ENCODE results near the gene SNX21. TPM values are rescaled to one million over a fixed set of nuclear protein-coding genes. Genes with fewer than 3 reads are reported as not detected.

SNX21 gene
- total and polyA plus RNA-seq, 9 of the 15 experiments (the other 6 are each of a cell fraction or from before 2014, with no cell fraction given), result 0.10 to 1.2 (median 0.42) TPM

DNA sequence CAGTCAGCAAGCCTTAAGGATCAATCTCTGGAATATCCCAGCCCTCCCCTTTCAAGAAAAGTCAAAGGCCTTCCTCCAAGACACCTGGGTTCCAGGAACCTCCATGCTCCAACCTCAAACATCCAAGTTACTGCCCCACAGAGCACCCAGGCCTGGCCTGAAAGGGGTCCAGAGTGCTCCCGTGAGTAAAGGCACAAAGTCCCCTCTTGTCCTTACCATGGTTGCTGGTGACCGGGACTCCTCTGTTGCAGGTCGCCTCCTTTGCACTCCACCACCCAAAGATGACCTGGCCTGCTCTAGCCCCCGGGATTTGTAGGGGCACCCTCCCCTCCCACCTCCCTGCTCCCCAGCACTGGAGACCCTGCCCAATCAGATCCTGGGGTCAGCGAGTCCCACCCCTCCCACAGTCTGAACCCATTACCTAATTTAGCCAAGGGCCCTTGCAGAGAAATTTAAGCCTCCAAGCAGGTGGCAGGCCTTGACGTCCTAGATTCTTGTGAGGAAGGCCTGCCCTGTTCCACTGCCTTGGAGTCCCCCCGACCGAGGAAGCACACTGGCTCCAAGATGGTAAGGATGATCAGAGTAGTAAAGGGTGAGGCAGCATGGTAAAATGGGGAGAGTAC is 6.5 kb upstream of the SNX21 start, which contains the start of gene TNNC2:
TNNC2 (minus strand) TSS at position 283 of the 623 bp plus-strand sequence; CDS start at position 219, 64 bp downstream.
- ATAC-seq (no peak), DNase-seq (ENCODE audit: extremely low read depth in 1 of 4, low spot score in 3 of 4) (no peak)
- in situ Hi-C loops (cut with MboI), result no loop called here
- TF ChIP-seq NELFE (IDR thresholded peaks at IDR 0.05; ENCODE audit: insufficient read depth, insufficient read length), result no peak
- TF ChIP-seq SMARCB1 (IDR thresholded peaks at IDR 0.05; ENCODE audit: insufficient read length, low read depth), result no peak
- TF ChIP-seq, protein P1, sequence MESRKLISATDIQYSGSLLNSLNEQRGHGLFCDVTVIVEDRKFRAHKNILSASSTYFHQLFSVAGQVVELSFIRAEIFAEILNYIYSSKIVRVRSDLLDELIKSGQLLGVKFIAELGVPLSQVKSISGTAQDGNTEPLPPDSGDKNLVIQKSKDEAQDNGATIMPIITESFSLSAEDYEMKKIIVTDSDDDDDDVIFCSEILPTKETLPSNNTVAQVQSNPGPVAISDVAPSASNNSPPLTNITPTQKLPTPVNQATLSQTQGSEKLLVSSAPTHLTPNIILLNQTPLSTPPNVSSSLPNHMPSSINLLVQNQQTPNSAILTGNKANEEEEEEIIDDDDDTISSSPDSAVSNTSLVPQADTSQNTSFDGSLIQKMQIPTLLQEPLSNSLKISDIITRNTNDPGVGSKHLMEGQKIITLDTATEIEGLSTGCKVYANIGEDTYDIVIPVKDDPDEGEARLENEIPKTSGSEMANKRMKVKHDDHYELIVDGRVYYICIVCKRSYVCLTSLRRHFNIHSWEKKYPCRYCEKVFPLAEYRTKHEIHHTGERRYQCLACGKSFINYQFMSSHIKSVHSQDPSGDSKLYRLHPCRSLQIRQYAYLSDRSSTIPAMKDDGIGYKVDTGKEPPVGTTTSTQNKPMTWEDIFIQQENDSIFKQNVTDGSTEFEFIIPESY (CRISPR knock-in tag; IDR thresholded peaks at IDR 0.05), result no peak
- TF ChIP-seq KAT8 (IDR thresholded peaks at IDR 0.05; ENCODE audit: low read depth), result no peak
- no peak for TF ChIP-seq ZNF696 (CRISPR knock-in tag; conservative IDR thresholded peaks at IDR 0.05)
- TF ChIP-seq, protein P2, sequence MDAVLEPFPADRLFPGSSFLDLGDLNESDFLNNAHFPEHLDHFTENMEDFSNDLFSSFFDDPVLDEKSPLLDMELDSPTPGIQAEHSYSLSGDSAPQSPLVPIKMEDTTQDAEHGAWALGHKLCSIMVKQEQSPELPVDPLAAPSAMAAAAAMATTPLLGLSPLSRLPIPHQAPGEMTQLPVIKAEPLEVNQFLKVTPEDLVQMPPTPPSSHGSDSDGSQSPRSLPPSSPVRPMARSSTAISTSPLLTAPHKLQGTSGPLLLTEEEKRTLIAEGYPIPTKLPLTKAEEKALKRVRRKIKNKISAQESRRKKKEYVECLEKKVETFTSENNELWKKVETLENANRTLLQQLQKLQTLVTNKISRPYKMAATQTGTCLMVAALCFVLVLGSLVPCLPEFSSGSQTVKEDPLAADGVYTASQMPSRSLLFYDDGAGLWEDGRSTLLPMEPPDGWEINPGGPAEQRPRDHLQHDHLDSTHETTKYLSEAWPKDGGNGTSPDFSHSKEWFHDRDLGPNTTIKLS (IDR thresholded peaks at IDR 0.05; ENCODE audit: borderline replicate concordance, low read depth), result no peak
- no peak for TF ChIP-seq XRCC3 (IDR thresholded peaks at IDR 0.05)
- no peak for TF ChIP-seq CHD2 (IDR thresholded peaks at IDR 0.05; ENCODE audit: low read depth, low read length)
- TF ChIP-seq, protein P3, sequence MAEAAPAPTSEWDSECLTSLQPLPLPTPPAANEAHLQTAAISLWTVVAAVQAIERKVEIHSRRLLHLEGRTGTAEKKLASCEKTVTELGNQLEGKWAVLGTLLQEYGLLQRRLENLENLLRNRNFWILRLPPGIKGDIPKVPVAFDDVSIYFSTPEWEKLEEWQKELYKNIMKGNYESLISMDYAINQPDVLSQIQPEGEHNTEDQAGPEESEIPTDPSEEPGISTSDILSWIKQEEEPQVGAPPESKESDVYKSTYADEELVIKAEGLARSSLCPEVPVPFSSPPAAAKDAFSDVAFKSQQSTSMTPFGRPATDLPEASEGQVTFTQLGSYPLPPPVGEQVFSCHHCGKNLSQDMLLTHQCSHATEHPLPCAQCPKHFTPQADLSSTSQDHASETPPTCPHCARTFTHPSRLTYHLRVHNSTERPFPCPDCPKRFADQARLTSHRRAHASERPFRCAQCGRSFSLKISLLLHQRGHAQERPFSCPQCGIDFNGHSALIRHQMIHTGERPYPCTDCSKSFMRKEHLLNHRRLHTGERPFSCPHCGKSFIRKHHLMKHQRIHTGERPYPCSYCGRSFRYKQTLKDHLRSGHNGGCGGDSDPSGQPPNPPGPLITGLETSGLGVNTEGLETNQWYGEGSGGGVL (CRISPR knock-in tag; IDR thresholded peaks at IDR 0.05), result no peak
- TF ChIP-seq, protein P4, sequence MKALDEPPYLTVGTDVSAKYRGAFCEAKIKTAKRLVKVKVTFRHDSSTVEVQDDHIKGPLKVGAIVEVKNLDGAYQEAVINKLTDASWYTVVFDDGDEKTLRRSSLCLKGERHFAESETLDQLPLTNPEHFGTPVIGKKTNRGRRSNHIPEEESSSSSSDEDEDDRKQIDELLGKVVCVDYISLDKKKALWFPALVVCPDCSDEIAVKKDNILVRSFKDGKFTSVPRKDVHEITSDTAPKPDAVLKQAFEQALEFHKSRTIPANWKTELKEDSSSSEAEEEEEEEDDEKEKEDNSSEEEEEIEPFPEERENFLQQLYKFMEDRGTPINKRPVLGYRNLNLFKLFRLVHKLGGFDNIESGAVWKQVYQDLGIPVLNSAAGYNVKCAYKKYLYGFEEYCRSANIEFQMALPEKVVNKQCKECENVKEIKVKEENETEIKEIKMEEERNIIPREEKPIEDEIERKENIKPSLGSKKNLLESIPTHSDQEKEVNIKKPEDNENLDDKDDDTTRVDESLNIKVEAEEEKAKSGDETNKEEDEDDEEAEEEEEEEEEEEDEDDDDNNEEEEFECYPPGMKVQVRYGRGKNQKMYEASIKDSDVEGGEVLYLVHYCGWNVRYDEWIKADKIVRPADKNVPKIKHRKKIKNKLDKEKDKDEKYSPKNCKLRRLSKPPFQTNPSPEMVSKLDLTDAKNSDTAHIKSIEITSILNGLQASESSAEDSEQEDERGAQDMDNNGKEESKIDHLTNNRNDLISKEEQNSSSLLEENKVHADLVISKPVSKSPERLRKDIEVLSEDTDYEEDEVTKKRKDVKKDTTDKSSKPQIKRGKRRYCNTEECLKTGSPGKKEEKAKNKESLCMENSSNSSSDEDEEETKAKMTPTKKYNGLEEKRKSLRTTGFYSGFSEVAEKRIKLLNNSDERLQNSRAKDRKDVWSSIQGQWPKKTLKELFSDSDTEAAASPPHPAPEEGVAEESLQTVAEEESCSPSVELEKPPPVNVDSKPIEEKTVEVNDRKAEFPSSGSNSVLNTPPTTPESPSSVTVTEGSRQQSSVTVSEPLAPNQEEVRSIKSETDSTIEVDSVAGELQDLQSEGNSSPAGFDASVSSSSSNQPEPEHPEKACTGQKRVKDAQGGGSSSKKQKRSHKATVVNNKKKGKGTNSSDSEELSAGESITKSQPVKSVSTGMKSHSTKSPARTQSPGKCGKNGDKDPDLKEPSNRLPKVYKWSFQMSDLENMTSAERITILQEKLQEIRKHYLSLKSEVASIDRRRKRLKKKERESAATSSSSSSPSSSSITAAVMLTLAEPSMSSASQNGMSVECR (CRISPR knock-in tag; IDR thresholded peaks at IDR 0.05), result no peak
- TF ChIP-seq, protein P5, sequence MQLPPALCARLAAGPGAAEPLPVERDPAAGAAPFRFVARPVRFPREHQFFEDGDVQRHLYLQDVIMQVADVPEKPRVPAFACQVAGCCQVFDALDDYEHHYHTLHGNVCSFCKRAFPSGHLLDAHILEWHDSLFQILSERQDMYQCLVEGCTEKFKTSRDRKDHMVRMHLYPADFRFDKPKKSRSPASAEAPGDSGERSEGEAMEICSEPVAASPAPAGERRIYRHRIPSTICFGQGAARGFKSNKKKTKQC (CRISPR knock-in tag; IDR thresholded peaks at IDR 0.05), result no peak

More for the DNA sequence above, 6.5 kb upstream of the SNX21 start, which contains the start of gene TNNC2:
- Histone ChIP-seq H2AFZ (ENCODE audit: low read depth, low read length) (peak within 1 kb of the TSS; percentile 53; the same call in 1 of the 2 replicates), H3K4me2 (ENCODE audit: insufficient read depth, low read length) (no peak within 1 kb of the TSS), H3K9me1 (ENCODE audit: control insufficient read depth, insufficient read depth, low read length) (no peaks in the 10 kb centered on the region), H3K27me3 (ENCODE audit: control insufficient read depth in 2 of 2, insufficient read depth in 2 of 2, low read length in 2 of 2) (peaks cover 0 to 4% of the 10 kb centered on the region in 2 experiments; a peak in 1 of 5 replicates), H3K27ac (ENCODE audit: extremely low read depth, low read depth, low read length) (no peak within 1 kb of the TSS), H3K4me1 (replicated peaks in 1 of 2; ENCODE audit: control insufficient read depth in 2 of 2, insufficient read depth in 2 of 2, low read length in 2 of 2) (peaks cover 14 to 32% of the 10 kb centered on the region in 2 experiments; a peak in 4 of 5 replicates), H3K79me2 (ENCODE audit: control insufficient read depth, insufficient read depth, low read length) (no peaks in the 10 kb centered on the region), H4K20me1 (replicated peaks; ENCODE audit: control insufficient read depth, insufficient read depth, low read length) (no peaks in the 10 kb centered on the region), H3K9ac (ENCODE audit: insufficient read depth in 1 of 2, low read depth in 2 of 2, low read length in 2 of 2) (peak within 1 kb of the TSS in 1 of 2 experiments; percentile 10; a peak in 2 of 4 replicates), H3K9me3 (replicated peaks; ENCODE audit: control insufficient read depth, insufficient read depth, low read depth, low read length) (no peaks in the 10 kb centered on the region), H3K4me3 (no peak within 1 kb of the TSS), H3K36me3 (ENCODE audit: control insufficient read depth, insufficient read depth, low read length) (no peaks in the 10 kb centered on the region)
- CTCF ChIA-PET (ENCODE audit: low intra/inter-chr PET ratio), result no interaction called here
- POLR2A ChIA-PET, result interaction anchor here (0.6 to 0.7 kb wide), 3 partner anchors 63 to 125 kb away, joined by 3 read pairs; no protein-coding TSS in a partner anchor
- WGBS (ENCODE audit: insufficient coverage, low coverage, missing lambda C conversion rate), result 41% methylated on average over 8 of the region's 8 CpGs
- no peak for FAIRE-seq
- no TSS peak for BruUV-seq (replicated peaks)
- intact Hi-C loops (cut with micrococcal nuclease), result no loop called here
